GM21723 (cell line): ENCODE results near the gene TMEM54.

Source experiments
- ATAC-seq: cut with Tn5 transposase; IDR thresholded peaks from one replicate; pipeline ENCODE4 v1.9.1; 2021; ENCODE audit warnings: mild to moderate bottlenecking, moderate library complexity; ENCODE audit not compliant: unreplicated experiment

TMEM54 gene

GRCh38 chr1:32881871-32882850 is 19.0 kb downstream of the TMEM54 start:
- no peak for ATAC-seq

- no peak for ATAC-seq
Observed at GRCh38 chr1:32881291-32881690, 19.9 kb downstream of the TMEM54 start.

GRCh38 chr1:32878637-32879041 is 22.6 kb downstream of the TMEM54 start:
- no peak for ATAC-seq

- no peak for ATAC-seq
Observed at GRCh38 chr1:32878183-32878582, 23.0 kb downstream of the TMEM54 start.

GRCh38 chr1:32877211-32878110 is 23.7 kb downstream of the TMEM54 start:
- ATAC-seq: no peak

GRCh38 chr1:32876341-32877210 is 24.6 kb downstream of the TMEM54 start:
- ATAC-seq: no peak

GRCh38 chr1:32874860-32875752 is 26.1 kb downstream of the TMEM54 start:
- ATAC-seq: no peak

- ATAC-seq: no peak
Observed at GRCh38 chr1:32873484-32873883, 27.7 kb downstream of the TMEM54 start.

- no peak for ATAC-seq
Observed at GRCh38 chr1:32872192-32872460, 29.1 kb downstream of the TMEM54 start.

- ATAC-seq: no peak
Observed at GRCh38 chr1:32871364-32872191, 29.6 kb downstream of the TMEM54 start.

GRCh38 chr1:32870615-32871363 is 30.4 kb downstream of the TMEM54 start, which contains the start of gene FNDC5:
Gene FNDC5, minus strand, starts transcription at chr1:32870912.
- ATAC-seq: no peak

- ATAC-seq: no peak
Observed at GRCh38 chr1:32869923-32870614, 31.1 kb downstream of the TMEM54 start.

- no peak for ATAC-seq
Observed at GRCh38 chr1:32868806-32869455, 32.3 kb downstream of the TMEM54 start.

GRCh38 chr1:32868085-32868484 is 33.1 kb downstream of the TMEM54 start:
- ATAC-seq: no peak

GRCh38 chr1:32867671-32868070 is 33.5 kb downstream of the TMEM54 start:
- no peak for ATAC-seq

- ATAC-seq: no peak
Observed at GRCh38 chr1:32867151-32867550, 34.0 kb downstream of the TMEM54 start.
